WTC11 (cell line): ENCODE results near the gene SEC16B.

ENCODE experiments used
- AFF4 ChIP-seq: sonication (generic); formaldehyde crosslinking; IDR thresholded peaks from 2 replicates; pipeline ENCODE4 v1.8.1; 2023; ENCODE audit warnings: mild to moderate bottlenecking, missing genetic modification reagents, borderline replicate concordance
- CREB1 ChIP-seq: sonication (generic); formaldehyde crosslinking; IDR thresholded peaks from 2 replicates; pipeline ENCODE4 v1.8.0; 2023; ENCODE audit warnings: mild to moderate bottlenecking, missing genetic modification reagents
- CTCF ChIP-seq: fragments of 200-600 bp; IDR thresholded peaks from 2 replicates; pipeline ENCODE4 v1.8.0; 2022; ENCODE audit warnings: antibody characterized with exemption
- ETV6 ChIP-seq: sonication (generic); formaldehyde crosslinking; IDR thresholded peaks from 2 replicates; pipeline ENCODE4 v1.8.1; 2022; ENCODE audit warnings: mild to moderate bottlenecking, missing genetic modification reagents
- FOXP1 ChIP-seq: sonication (generic); formaldehyde crosslinking; IDR thresholded peaks from 2 replicates; pipeline ENCODE4 v1.8.0; 2022; ENCODE audit warnings: missing genetic modification reagents, mild to moderate bottlenecking, moderate library complexity, borderline replicate concordance
- NFATC4 ChIP-seq: fragments of 250-450 bp; sonication (Bioruptor Pico); IDR thresholded peaks from 2 replicates; pipeline ENCODE4 v1.9.0; 2021; ENCODE audit warnings: mild to moderate bottlenecking
- NFE2L1 ChIP-seq: sonication (generic); formaldehyde crosslinking; IDR thresholded peaks from 2 replicates; pipeline ENCODE4 v1.8.1; 2023; ENCODE audit warnings: missing genetic modification reagents
- NR3C1 ChIP-seq: sonication (generic); formaldehyde crosslinking; conservative IDR thresholded peaks from 2 replicates; pipeline ENCODE4 v1.8.1; 2023; ENCODE audit warnings: low read depth, mild to moderate bottlenecking, missing genetic modification reagents
- SP1 ChIP-seq: sonication (generic); formaldehyde crosslinking; conservative IDR thresholded peaks from 2 replicates; pipeline ENCODE4 v1.8.1; 2022; ENCODE audit warnings: missing genetic modification reagents
- ZNF317 ChIP-seq: sonication (generic); formaldehyde crosslinking; IDR thresholded peaks from 2 replicates; pipeline ENCODE4 v1.8.1; 2023; ENCODE audit warnings: low read depth, mild to moderate bottlenecking, moderate library complexity, missing genetic modification reagents, borderline replicate concordance
- TF ChIP-seq, protein P1 (sequence below): sonication (generic); formaldehyde crosslinking; IDR thresholded peaks from 2 replicates; pipeline ENCODE4 v1.8.0; 2022; ENCODE audit warnings: mild to moderate bottlenecking, missing genetic modification reagents
- TF ChIP-seq, protein P2 (sequence below): sonication (generic); formaldehyde crosslinking; IDR thresholded peaks from 2 replicates; pipeline ENCODE4 v1.8.1; 2023; ENCODE audit warnings: mild to moderate bottlenecking, missing genetic modification reagents, moderate library complexity
- TF ChIP-seq, protein P3 (sequence below): sonication (generic); formaldehyde crosslinking; IDR thresholded peaks from 2 replicates; pipeline ENCODE4 v1.8.1; 2022; ENCODE audit warnings: low read depth, missing genetic modification reagents, borderline replicate concordance

- TF ChIP-seq SP1 (CRISPR knock-in tag) = no peak
- TF ChIP-seq FOXP1 (CRISPR knock-in tag) = no peak
- TF ChIP-seq ZNF317 = no peak
- TF ChIP-seq NFE2L1 = no peak
- TF ChIP-seq CTCF = no peak
- TF ChIP-seq, protein P1, sequence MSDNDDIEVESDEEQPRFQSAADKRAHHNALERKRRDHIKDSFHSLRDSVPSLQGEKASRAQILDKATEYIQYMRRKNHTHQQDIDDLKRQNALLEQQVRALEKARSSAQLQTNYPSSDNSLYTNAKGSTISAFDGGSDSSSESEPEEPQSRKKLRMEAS (CRISPR knock-in tag) = no peak
- TF ChIP-seq AFF4 (CRISPR knock-in tag) = no peak
- TF ChIP-seq, protein P2, sequence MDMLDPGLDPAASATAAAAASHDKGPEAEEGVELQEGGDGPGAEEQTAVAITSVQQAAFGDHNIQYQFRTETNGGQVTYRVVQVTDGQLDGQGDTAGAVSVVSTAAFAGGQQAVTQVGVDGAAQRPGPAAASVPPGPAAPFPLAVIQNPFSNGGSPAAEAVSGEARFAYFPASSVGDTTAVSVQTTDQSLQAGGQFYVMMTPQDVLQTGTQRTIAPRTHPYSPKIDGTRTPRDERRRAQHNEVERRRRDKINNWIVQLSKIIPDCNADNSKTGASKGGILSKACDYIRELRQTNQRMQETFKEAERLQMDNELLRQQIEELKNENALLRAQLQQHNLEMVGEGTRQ (CRISPR knock-in tag) = no peak
- TF ChIP-seq CREB1 (CRISPR knock-in tag) = no peak
- TF ChIP-seq NR3C1 (CRISPR knock-in tag) = no peak
- TF ChIP-seq NFATC4 = no peak
- TF ChIP-seq, protein P3, sequence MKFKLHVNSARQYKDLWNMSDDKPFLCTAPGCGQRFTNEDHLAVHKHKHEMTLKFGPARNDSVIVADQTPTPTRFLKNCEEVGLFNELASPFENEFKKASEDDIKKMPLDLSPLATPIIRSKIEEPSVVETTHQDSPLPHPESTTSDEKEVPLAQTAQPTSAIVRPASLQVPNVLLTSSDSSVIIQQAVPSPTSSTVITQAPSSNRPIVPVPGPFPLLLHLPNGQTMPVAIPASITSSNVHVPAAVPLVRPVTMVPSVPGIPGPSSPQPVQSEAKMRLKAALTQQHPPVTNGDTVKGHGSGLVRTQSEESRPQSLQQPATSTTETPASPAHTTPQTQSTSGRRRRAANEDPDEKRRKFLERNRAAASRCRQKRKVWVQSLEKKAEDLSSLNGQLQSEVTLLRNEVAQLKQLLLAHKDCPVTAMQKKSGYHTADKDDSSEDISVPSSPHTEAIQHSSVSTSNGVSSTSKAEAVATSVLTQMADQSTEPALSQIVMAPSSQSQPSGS (CRISPR knock-in tag) = no peak
- no peak for TF ChIP-seq ETV6
These were observed 37.7 kb downstream of the SEC16B start for GRCh38 chr1:177932123-177932522.
